ENCODE measurements around the gene RABGAP1L.

GRCh38 chr1:174408146-174408545, 248.8 kb downstream of the RABGAP1L start:
- TF ChIP-seq POLR2AphosphoS5 (IDR thresholded peaks at IDR 0.05; ENCODE audit: borderline replicate concordance, low read depth, low read length), result no peak
- TF ChIP-seq EZH2 (IDR thresholded peaks at IDR 0.05), result no peak
